ENCODE data around the gene RAI2.

DNA sequence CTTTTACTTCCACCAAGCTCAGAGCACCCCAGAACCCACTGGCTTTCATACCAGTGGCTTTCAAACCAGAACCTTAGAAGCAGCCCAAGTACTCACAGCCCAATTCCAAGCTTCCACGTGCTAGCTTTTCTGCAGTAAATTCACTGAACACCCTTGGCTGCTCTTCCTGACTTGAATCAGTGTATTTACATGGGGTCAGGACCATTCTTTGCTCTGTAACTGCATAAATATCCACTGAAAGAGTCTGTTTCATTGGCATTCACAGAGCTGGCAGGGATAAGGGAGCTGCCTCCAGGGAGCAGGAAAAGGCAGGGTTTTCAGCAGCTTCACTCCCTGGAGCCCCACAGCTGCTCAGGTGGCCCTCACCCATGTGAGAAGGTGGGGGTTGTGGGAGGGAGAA is 43.8 kb downstream of the RAI2 start:
- TF ChIP-seq, protein P1, sequence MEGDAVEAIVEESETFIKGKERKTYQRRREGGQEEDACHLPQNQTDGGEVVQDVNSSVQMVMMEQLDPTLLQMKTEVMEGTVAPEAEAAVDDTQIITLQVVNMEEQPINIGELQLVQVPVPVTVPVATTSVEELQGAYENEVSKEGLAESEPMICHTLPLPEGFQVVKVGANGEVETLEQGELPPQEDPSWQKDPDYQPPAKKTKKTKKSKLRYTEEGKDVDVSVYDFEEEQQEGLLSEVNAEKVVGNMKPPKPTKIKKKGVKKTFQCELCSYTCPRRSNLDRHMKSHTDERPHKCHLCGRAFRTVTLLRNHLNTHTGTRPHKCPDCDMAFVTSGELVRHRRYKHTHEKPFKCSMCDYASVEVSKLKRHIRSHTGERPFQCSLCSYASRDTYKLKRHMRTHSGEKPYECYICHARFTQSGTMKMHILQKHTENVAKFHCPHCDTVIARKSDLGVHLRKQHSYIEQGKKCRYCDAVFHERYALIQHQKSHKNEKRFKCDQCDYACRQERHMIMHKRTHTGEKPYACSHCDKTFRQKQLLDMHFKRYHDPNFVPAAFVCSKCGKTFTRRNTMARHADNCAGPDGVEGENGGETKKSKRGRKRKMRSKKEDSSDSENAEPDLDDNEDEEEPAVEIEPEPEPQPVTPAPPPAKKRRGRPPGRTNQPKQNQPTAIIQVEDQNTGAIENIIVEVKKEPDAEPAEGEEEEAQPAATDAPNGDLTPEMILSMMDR (conservative IDR thresholded peaks at IDR 0.05; ENCODE audit: low read length), result no peak
- no peak for TF ChIP-seq EZH2phosphoT487 (IDR thresholded peaks at IDR 0.05; ENCODE audit: borderline replicate concordance)

All from Loucy (cell line).